Fibroblast of peridontal ligament (primary cell): ENCODE results near the gene RAB27B.

Experiments used
- DNase-seq: peaks from one replicate; pipeline ENCODE4 v3.0.0-alpha.2; 2010; ENCODE audit errors: extremely low read depth

Gene RAB27B

GRCh38 chr18:54910161-54910919 lies 82.1 kb downstream of the RAB27B start:
- no peak for DNase-seq

- no peak for DNase-seq
Measured at GRCh38 chr18:54911551-54911950, 83.3 kb downstream of the RAB27B start.

GRCh38 chr18:54914816-54915215 lies 86.5 kb downstream of the RAB27B start:
- no peak for DNase-seq

GRCh38 chr18:54916507-54916906 lies 88.2 kb downstream of the RAB27B start:
- DNase-seq: no peak

- no peak for DNase-seq
Measured at GRCh38 chr18:54918060-54918459, 89.8 kb downstream of the RAB27B start.

GRCh38 chr18:54919412-54919811 lies 91.1 kb downstream of the RAB27B start:
- no peak for DNase-seq

GRCh38 chr18:54923339-54923956 lies 95.2 kb downstream of the RAB27B start:
- no peak for DNase-seq

GRCh38 chr18:54924948-54925347 lies 96.7 kb downstream of the RAB27B start:
- DNase-seq: no peak

GRCh38 chr18:54926593-54927325 lies 98.5 kb downstream of the RAB27B start:
- DNase-seq: peak; percentile 59

GRCh38 chr18:54928236-54928635 lies 100.0 kb downstream of the RAB27B start:
- DNase-seq: no peak

GRCh38 chr18:54931152-54931551 lies 102.9 kb downstream of the RAB27B start:
- DNase-seq: no peak

GRCh38 chr18:54932472-54932871 lies 104.2 kb downstream of the RAB27B start:
- no peak for DNase-seq

GRCh38 chr18:54938506-54938905 lies 110.2 kb downstream of the RAB27B start:
- no peak for DNase-seq

- no peak for DNase-seq
Measured at GRCh38 chr18:54939361-54939917, 111.2 kb downstream of the RAB27B start.

- DNase-seq: no peak
Measured at GRCh38 chr18:54942144-54942543, 113.9 kb downstream of the RAB27B start.

- DNase-seq: no peak
Measured at GRCh38 chr18:54942569-54942968, 114.3 kb downstream of the RAB27B start.
